ENCODE data around the gene WNT5A. TPM values are rescaled to one million over a fixed set of nuclear protein-coding genes. Genes with fewer than 3 reads are reported as not detected.

WNT5A gene
- total and polyA plus RNA-seq, 2 of the 4 experiments (the other 2 are of a cell fraction): 224 to 231 TPM

GRCh38 chr3:55459838-55460237 lies 27.3 kb downstream of the WNT5A start:
- no peak for TF ChIP-seq MAFK (IDR thresholded peaks at IDR 0.05; ENCODE audit: low read depth, low read length)
- TF ChIP-seq, protein P1, sequence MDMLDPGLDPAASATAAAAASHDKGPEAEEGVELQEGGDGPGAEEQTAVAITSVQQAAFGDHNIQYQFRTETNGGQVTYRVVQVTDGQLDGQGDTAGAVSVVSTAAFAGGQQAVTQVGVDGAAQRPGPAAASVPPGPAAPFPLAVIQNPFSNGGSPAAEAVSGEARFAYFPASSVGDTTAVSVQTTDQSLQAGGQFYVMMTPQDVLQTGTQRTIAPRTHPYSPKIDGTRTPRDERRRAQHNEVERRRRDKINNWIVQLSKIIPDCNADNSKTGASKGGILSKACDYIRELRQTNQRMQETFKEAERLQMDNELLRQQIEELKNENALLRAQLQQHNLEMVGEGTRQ (IDR thresholded peaks at IDR 0.05; ENCODE audit: low read depth, low read length): no peak
- no peak for TF ChIP-seq NFE2L2 (IDR thresholded peaks at IDR 0.05; ENCODE audit: low read depth, low read length)
- TF ChIP-seq BHLHE40 (IDR thresholded peaks at IDR 0.05; ENCODE audit: low read depth, low read length): no peak
- TF ChIP-seq MAZ (IDR thresholded peaks at IDR 0.05; ENCODE audit: borderline replicate concordance, low read depth, low read length): no peak
- TF ChIP-seq, protein P2, sequence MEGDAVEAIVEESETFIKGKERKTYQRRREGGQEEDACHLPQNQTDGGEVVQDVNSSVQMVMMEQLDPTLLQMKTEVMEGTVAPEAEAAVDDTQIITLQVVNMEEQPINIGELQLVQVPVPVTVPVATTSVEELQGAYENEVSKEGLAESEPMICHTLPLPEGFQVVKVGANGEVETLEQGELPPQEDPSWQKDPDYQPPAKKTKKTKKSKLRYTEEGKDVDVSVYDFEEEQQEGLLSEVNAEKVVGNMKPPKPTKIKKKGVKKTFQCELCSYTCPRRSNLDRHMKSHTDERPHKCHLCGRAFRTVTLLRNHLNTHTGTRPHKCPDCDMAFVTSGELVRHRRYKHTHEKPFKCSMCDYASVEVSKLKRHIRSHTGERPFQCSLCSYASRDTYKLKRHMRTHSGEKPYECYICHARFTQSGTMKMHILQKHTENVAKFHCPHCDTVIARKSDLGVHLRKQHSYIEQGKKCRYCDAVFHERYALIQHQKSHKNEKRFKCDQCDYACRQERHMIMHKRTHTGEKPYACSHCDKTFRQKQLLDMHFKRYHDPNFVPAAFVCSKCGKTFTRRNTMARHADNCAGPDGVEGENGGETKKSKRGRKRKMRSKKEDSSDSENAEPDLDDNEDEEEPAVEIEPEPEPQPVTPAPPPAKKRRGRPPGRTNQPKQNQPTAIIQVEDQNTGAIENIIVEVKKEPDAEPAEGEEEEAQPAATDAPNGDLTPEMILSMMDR (conservative IDR thresholded peaks at IDR 0.05; ENCODE audit: low read depth, low read length): no peak
- TF ChIP-seq MXI1 (IDR thresholded peaks at IDR 0.05; ENCODE audit: borderline replicate concordance, low read depth, low read length): no peak
- TF ChIP-seq FOS (IDR thresholded peaks at IDR 0.05; ENCODE audit: low read depth, low read length): no peak
- no peak for TF ChIP-seq SMC3 (IDR thresholded peaks at IDR 0.05; ENCODE audit: low read depth, low read length)
- TF ChIP-seq RFX5 (IDR thresholded peaks at IDR 0.05; ENCODE audit: low read depth, low read length): no peak
- TF ChIP-seq, protein P3, sequence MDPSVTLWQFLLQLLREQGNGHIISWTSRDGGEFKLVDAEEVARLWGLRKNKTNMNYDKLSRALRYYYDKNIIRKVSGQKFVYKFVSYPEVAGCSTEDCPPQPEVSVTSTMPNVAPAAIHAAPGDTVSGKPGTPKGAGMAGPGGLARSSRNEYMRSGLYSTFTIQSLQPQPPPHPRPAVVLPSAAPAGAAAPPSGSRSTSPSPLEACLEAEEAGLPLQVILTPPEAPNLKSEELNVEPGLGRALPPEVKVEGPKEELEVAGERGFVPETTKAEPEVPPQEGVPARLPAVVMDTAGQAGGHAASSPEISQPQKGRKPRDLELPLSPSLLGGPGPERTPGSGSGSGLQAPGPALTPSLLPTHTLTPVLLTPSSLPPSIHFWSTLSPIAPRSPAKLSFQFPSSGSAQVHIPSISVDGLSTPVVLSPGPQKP (IDR thresholded peaks at IDR 0.05; ENCODE audit: borderline replicate concordance, low read depth, low read length): no peak
- TF ChIP-seq POLR2A (IDR thresholded peaks at IDR 0.05; ENCODE audit: low read depth, low read length): no peak
- TF ChIP-seq RAD21 (IDR thresholded peaks at IDR 0.05; ENCODE audit: low read length): no peak
- no peak for TF ChIP-seq CEBPB (IDR thresholded peaks at IDR 0.05; ENCODE audit: low read depth, low read length)
- no peak for TF ChIP-seq CHD1 (IDR thresholded peaks at IDR 0.05; ENCODE audit: low read depth, low read length)
- no peak for TF ChIP-seq RCOR1 (IDR thresholded peaks at IDR 0.05; ENCODE audit: insufficient replicate concordance, low read length)
- Histone ChIP-seq H3K36me3 (ENCODE audit: control insufficient read depth, insufficient read depth, low read length) (peaks cover 2% of the 10 kb centered on the region; the same call in 1 of the 2 replicates), H3K4me2 (ENCODE audit: low read depth, low read length) (no peak overlapping the region), H4K91ac (ENCODE audit: insufficient read depth, low read depth, low read length) (no peak overlapping the region), H3K9ac (ENCODE audit: low read depth, low read length) (no peak overlapping the region), H3K79me1 (ENCODE audit: low read depth in 1 of 2, low read length in 2 of 2) (no peaks in the 10 kb centered on the region; a peak in 1 of 4 replicates), H2BK20ac (ENCODE audit: low read depth, low read length) (no peak overlapping the region), H4K20me1 (ENCODE audit: insufficient read depth, low read length) (no peaks in the 10 kb centered on the region), H2BK5ac (ENCODE audit: low read depth, low read length, poor library complexity, severe bottlenecking) (no peak overlapping the region), H3K4ac (ENCODE audit: low read depth, low read length) (no peak overlapping the region), H3K27me3 (ENCODE audit: control insufficient read depth, insufficient read depth, low read length) (no peaks in the 10 kb centered on the region), H3K18ac (ENCODE audit: low read depth, low read length) (no peak overlapping the region), H3K4me1 (ENCODE audit: control insufficient read depth, insufficient read depth, low read length) (no peaks in the 10 kb centered on the region; the same call in 1 of the 2 replicates), H2AK9ac (replicated peaks; ENCODE audit: low read depth, low read length, poor library complexity) (no peak overlapping the region), H2AFZ (replicated peaks; ENCODE audit: low read length, poor library complexity) (no peak overlapping the region), H4K5ac (ENCODE audit: low read depth, low read length) (no peak overlapping the region), H3K9me3 (ENCODE audit: control insufficient read depth, insufficient read depth, low read length) (no peaks in the 10 kb centered on the region), H3K27ac (ENCODE audit: insufficient read depth, low read length) (no peak overlapping the region), H2BK120ac (ENCODE audit: low read depth, low read length) (no peak overlapping the region), H4K8ac (ENCODE audit: low read depth in 2 of 2, low read length in 2 of 2) (no peak overlapping the region), H2BK15ac (ENCODE audit: low read depth, low read length) (no peak overlapping the region), H3K23ac (ENCODE audit: low read depth, low read length) (no peak overlapping the region), H3K4me3 (ENCODE audit: insufficient read depth, low read depth, low read length) (no peak overlapping the region), H2AK5ac (ENCODE audit: low read depth, low read length) (no peak overlapping the region), H3K9me1 (ENCODE audit: insufficient read depth, low read length) (peaks cover 6% of the 10 kb centered on the region; the same call in 1 of the 2 replicates), H3K56ac (ENCODE audit: extremely low read depth, insufficient read depth, low read length) (no peak overlapping the region), H3K14ac (replicated peaks; ENCODE audit: low read depth, low read length) (no peak overlapping the region)
- CTCF ChIA-PET: no interaction called here
- intact Hi-C loops (cut with micrococcal nuclease) (loop anchor here (5.0 kb wide), 1 partner anchor 163 kb away; no protein-coding TSS in a partner anchor), dilution Hi-C loops (cut with HindIII; ENCODE audit: low sequenced_read_pairs, unreplicated experiment) (no loop called here), in situ Hi-C loops (cut with MboI; ENCODE audit: low sequenced_read_pairs) (loop anchor here (10.0 kb wide), 1 partner anchor 125 kb away; no protein-coding TSS in a partner anchor)
- ATAC-seq (ENCODE audit: low read depth) (no peak), DNase-seq (no peak)
- no TSS peak for BruUV-seq (replicated peaks)
- POLR2A ChIA-PET (ENCODE audit: unreplicated experiment): no interaction called here

All from IMR-90 (cell line).